Ramos (cell line): Measurements from ENCODE around the gene ZNF593.

Source experiments
- in situ Hi-C: fragments of 300-500 bp; cut with MboI; formaldehyde crosslinking; loops from one replicate; pipeline ENCODE4 v1.14.3; 2022; ENCODE audit warnings: low sequenced_read_pairs; ENCODE audit not compliant: unreplicated experiment

The ZNF593 gene

GRCh38 chr1:26145041-26145959, 24.4 kb upstream of the ZNF593 start:
- in situ Hi-C loops: loop anchor here (5.0 kb wide), 1 partner anchor 38 kb away; no protein-coding TSS in a partner anchor

GRCh38 chr1:26145960-26146294, 23.8 kb upstream of the ZNF593 start:
- in situ Hi-C loops: loop anchor here (5.0 kb wide), 1 partner anchor 39 kb away; no protein-coding TSS in a partner anchor

GRCh38 chr1:26148887-26149286, 20.8 kb upstream of the ZNF593 start:
- in situ Hi-C loops: loop anchor here (5.0 kb wide), 1 partner anchor 42 kb away; no protein-coding TSS in a partner anchor

- in situ Hi-C loops: no loop called here
Observed at GRCh38 chr1:26153966-26154532, 15.7 kb upstream of the ZNF593 start.

GRCh38 chr1:26154750-26155149, 15.0 kb upstream of the ZNF593 start:
- in situ Hi-C loops: no loop called here

GRCh38 chr1:26155370-26156284, 14.1 kb upstream of the ZNF593 start:
- in situ Hi-C loops: no loop called here

- in situ Hi-C loops: no loop called here
Observed at GRCh38 chr1:26156285-26157038, 13.2 kb upstream of the ZNF593 start.

- in situ Hi-C loops: no loop called here
Observed at GRCh38 chr1:26158271-26158907, 11.3 kb upstream of the ZNF593 start.

- in situ Hi-C loops: no loop called here
Observed at GRCh38 chr1:26158908-26159742, 10.6 kb upstream of the ZNF593 start, which contains the start of gene FAM110D. FAM110D (plus strand) TSS chr1:26159079; CDS start chr1:26161292, 2,213 bp downstream.

GRCh38 chr1:26159743-26160039, 10.0 kb upstream of the ZNF593 start:
- in situ Hi-C loops: no loop called here

GRCh38 chr1:26160527-26161414, 8.9 kb upstream of the ZNF593 start:
- in situ Hi-C loops: no loop called here

GRCh38 chr1:26161415-26162219, 8.1 kb upstream of the ZNF593 start:
- in situ Hi-C loops: no loop called here

GRCh38 chr1:26162220-26162709, 7.4 kb upstream of the ZNF593 start:
- in situ Hi-C loops: no loop called here

- in situ Hi-C loops: no loop called here
Observed at GRCh38 chr1:26163684-26164035, 6.0 kb upstream of the ZNF593 start.

GRCh38 chr1:26164036-26164860, 5.5 kb upstream of the ZNF593 start:
- in situ Hi-C loops: no loop called here
